Measurements from ENCODE around the gene PPP1R26. TPM values are rescaled to one million over a fixed set of nuclear protein-coding genes. Genes with fewer than 3 reads are reported as not detected.

PPP1R26 gene
- total and polyA plus RNA-seq, 2 experiments from 2014 or later = 25.9 to 62.2 TPM

DNA sequence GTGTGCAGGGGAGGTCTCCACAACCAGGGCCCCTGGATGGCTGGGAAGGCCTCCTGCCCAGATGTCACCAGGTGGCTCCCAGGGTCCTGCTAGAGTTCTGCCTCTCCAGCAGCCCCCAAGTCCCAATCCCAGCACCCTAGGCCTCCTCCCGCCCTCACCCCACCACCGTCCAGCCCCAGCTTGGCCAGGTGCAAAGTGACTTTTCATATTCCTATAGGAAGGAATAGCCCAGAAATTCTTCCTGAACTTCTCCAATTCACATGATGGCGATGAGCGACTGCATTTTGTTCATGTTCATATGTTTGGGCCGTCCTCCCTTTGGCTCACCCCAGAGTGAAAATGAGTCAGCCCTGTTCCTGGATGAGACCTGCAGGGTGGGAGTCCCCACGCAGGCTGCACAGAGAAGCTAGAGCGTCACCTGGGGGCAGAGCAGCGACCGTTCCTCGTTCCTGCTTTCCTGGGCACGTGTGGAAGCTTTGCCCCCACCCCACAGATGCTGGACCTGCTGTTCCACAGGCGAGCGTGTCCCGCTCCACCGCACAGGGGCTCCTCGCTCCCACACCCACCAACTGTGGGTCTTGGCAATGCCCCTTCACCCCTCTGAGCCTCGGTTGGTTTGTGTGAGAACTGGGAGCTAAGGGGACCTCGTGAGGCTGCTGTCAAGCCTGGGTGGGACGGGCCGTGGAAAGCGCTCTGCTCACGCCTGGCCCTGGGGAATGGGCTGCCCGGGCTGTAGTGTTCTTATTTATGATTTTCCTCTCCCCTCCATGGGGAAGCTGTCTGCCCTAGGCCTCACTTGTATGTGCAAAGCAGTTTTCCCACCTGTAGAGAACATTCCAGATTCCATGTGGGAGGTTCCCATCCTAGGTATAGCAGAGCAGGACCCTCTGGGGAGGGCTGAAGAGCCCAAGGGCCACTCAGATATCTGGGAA, 27.8 kb downstream of the PPP1R26 start:
- Histone ChIP-seq H3K36me3 (peaks cover 11% of the 10 kb centered on the region), H3K9me3 (ENCODE audit: low read depth) (no peaks in the 10 kb centered on the region), H3K4me1 (ENCODE audit: low read depth) (no peaks in the 10 kb centered on the region), H3K4me3 (no peak overlapping the region), H3K27ac (no peak overlapping the region), H3K27me3 (no peaks in the 10 kb centered on the region)
- TF ChIP-seq CTCF (IDR thresholded peaks at IDR 0.05; ENCODE audit: low read depth, low read length) = no peak
- no peak for DNase-seq (ENCODE audit: low read depth in 1 of 2, low spot score in 1 of 2)

DNA sequence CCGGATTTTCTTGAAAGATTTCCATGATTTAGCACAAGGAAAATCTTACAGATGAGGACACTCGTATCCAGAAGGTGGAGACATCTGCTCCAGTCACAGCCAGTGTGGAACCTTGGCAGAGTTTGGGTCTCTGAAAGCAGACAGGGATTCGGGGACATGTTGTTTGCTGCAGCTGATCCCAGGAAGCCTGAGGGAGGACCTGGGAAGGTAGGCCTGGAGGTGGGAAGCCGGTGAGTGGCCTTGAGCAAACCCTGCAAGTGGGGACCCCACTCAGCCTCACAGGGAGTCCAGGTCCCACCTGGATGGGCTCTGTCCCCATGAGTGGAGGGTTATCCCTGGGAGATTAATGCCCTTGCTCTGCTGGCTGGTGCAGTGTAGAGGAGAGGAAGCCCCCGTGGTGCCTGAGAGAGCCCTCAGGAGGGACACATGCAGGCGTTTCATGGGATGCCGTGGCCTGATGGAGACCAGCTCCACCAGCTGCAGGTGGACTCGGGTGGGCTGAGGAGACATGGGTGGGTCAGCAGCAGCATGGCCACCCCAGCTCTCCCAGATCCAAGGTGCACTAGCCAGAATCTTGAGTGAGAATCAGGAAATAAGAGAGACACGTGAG, 28.7 kb downstream of the PPP1R26 start:
- no peak for TF ChIP-seq CTCF (IDR thresholded peaks at IDR 0.05; ENCODE audit: low read depth, low read length)
- H3K4me3 ChIP-seq = no peak overlapping the region
- H3K4me1 ChIP-seq (ENCODE audit: low read depth) = no peaks in the 10 kb centered on the region
- H3K9me3 ChIP-seq (ENCODE audit: low read depth) = no peaks in the 10 kb centered on the region
- DNase-seq (ENCODE audit: low read depth in 1 of 2, low spot score in 1 of 2) = no peak
- no peak overlapping the region for H3K27ac ChIP-seq
- no peaks in the 10 kb centered on the region for H3K27me3 ChIP-seq
- H3K36me3 ChIP-seq = peaks cover 11% of the 10 kb centered on the region

GRCh38 chr9:135509458-135509857, 29.9 kb downstream of the PPP1R26 start:
- no peak for DNase-seq (ENCODE audit: low read depth in 1 of 2, low spot score in 1 of 2)
- Histone ChIP-seq H3K27ac (no peak overlapping the region), H3K4me1 (ENCODE audit: low read depth) (no peaks in the 10 kb centered on the region), H3K36me3 (peaks cover 6% of the 10 kb centered on the region), H3K9me3 (ENCODE audit: low read depth) (no peaks in the 10 kb centered on the region), H3K4me3 (no peak overlapping the region), H3K27me3 (no peaks in the 10 kb centered on the region)
- TF ChIP-seq CTCF (IDR thresholded peaks at IDR 0.05; ENCODE audit: low read depth, low read length) = no peak

- Histone ChIP-seq H3K9me3 (ENCODE audit: low read depth) (no peaks in the 10 kb centered on the region), H3K4me1 (ENCODE audit: low read depth) (no peaks in the 10 kb centered on the region), H3K36me3 (no peaks in the 10 kb centered on the region), H3K27me3 (no peaks in the 10 kb centered on the region), H3K27ac (no peak overlapping the region), H3K4me3 (no peak overlapping the region)
- no peak for TF ChIP-seq CTCF (IDR thresholded peaks at IDR 0.05; ENCODE audit: low read depth, low read length)
- DNase-seq (ENCODE audit: low read depth in 1 of 2, low spot score in 1 of 2) = no peak
These were observed 32.6 kb downstream of the PPP1R26 start for GRCh38 chr9:135512241-135512603.

- Histone ChIP-seq H3K4me1 (ENCODE audit: low read depth) (no peaks in the 10 kb centered on the region), H3K36me3 (no peaks in the 10 kb centered on the region), H3K27me3 (no peaks in the 10 kb centered on the region), H3K4me3 (no peak overlapping the region), H3K27ac (no peak overlapping the region), H3K9me3 (ENCODE audit: low read depth) (no peaks in the 10 kb centered on the region)
- no peak for TF ChIP-seq CTCF (IDR thresholded peaks at IDR 0.05; ENCODE audit: low read depth, low read length)
- peak in 1 of 2 donors; percentile 64 for DNase-seq (ENCODE audit: low read depth in 1 of 2, low spot score in 1 of 2)
These were observed 33.3 kb downstream of the PPP1R26 start for GRCh38 chr9:135512904-135513303.

Measured in cardiac muscle cell (in vitro differentiated cells and primary cell).